Trophoblast cell (in vitro differentiated cells and primary cell): ENCODE measurements around the gene LDLRAD4.

Experiments used
- DNase-seq, 2 donors: peaks; one replicate each; pipeline ENCODE4 v3.0.0-alpha.2; 2016
- H2AFZ ChIP-seq: 2 replicates; pipeline ENCODE4 v1.6.1; 2013; ENCODE audit warnings: low read length, moderate library complexity, mild to moderate bottlenecking; ENCODE audit not compliant: insufficient read depth, poor library complexity
- H2AK5ac ChIP-seq: 2 replicates; pipeline ENCODE4 v1.6.1; 2013; ENCODE audit warnings: mild to moderate bottlenecking, low read length
- H2BK120ac ChIP-seq: 2 replicates; pipeline ENCODE4 v1.6.1; 2013; ENCODE audit warnings: low read length, mild to moderate bottlenecking, moderate library complexity; ENCODE audit not compliant: insufficient read depth, poor library complexity
- H2BK12ac ChIP-seq: 2 replicates; pipeline ENCODE4 v1.6.1; 2013; ENCODE audit warnings: mild to moderate bottlenecking, low read length, moderate library complexity
- H2BK5ac ChIP-seq: 2 replicates; pipeline ENCODE4 v1.6.1; 2013; ENCODE audit warnings: low read length, low read depth, moderate library complexity, mild to moderate bottlenecking; ENCODE audit not compliant: poor library complexity
- H3K14ac ChIP-seq: 2 replicates; pipeline ENCODE4 v1.6.1; 2013; ENCODE audit warnings: mild to moderate bottlenecking, low read length
- H3K18ac ChIP-seq: 2 replicates; pipeline ENCODE4 v1.6.1; 2013; ENCODE audit warnings: mild to moderate bottlenecking, low read length
- H3K23ac ChIP-seq: 2 replicates; pipeline ENCODE4 v1.6.1; 2013; ENCODE audit warnings: low read length
- H3K27ac ChIP-seq: 2 replicates; pipeline ENCODE4 v1.5.1; 2013; ENCODE audit warnings: low read depth, mild to moderate bottlenecking, inconsistent platforms, low read length, moderate library complexity
- H3K27me3 ChIP-seq: 2 replicates; pipeline ENCODE4 v1.6.1; 2013; ENCODE audit warnings: inconsistent platforms, mild to moderate bottlenecking, low read length, moderate library complexity; ENCODE audit not compliant: insufficient read depth
- H3K36me3 ChIP-seq, 2 experiments: 1 replicate in 1 of 2; 2 replicates in 1 of 2; pipeline ENCODE4 v1.6.1; 2013; ENCODE audit warnings: low read length in 2 of 2, mild to moderate bottlenecking in 2 of 2, moderate library complexity in 1 of 2; ENCODE audit not compliant: insufficient read depth in 2 of 2, control insufficient read depth in 1 of 2
- H3K4ac ChIP-seq: 2 replicates; pipeline ENCODE4 v1.6.1; 2013; ENCODE audit warnings: low read depth, mild to moderate bottlenecking, low read length, moderate library complexity
- H3K4me1 ChIP-seq, 2 experiments: 1 replicate in 1 of 2; 2 replicates in 1 of 2; pipeline ENCODE4 v1.6.1; 2013; ENCODE audit warnings: low read length in 2 of 2, mild to moderate bottlenecking in 2 of 2, moderate library complexity in 1 of 2; ENCODE audit not compliant: insufficient read depth in 2 of 2, control insufficient read depth in 1 of 2
- H3K4me2 ChIP-seq: 2 replicates; pipeline ENCODE4 v1.6.1; 2013; ENCODE audit warnings: inconsistent platforms, mild to moderate bottlenecking, low read length, moderate library complexity
- H3K4me3 ChIP-seq: 2 replicates; pipeline ENCODE4 v1.5.1; 2013; ENCODE audit warnings: mild to moderate bottlenecking, low read depth, low read length, inconsistent platforms
- H3K79me1 ChIP-seq: one replicate; pipeline ENCODE4 v1.6.1; 2013; ENCODE audit warnings: low read length
- H3K79me2 ChIP-seq: 2 replicates; pipeline ENCODE4 v1.6.1; 2013; ENCODE audit warnings: low read length, mild to moderate bottlenecking; ENCODE audit not compliant: control insufficient read depth, insufficient read depth, poor library complexity
- H3K9ac ChIP-seq: 2 replicates; pipeline ENCODE4 v1.6.1; 2013; ENCODE audit warnings: mild to moderate bottlenecking, low read length
- H3K9me3 ChIP-seq: 2 replicates; pipeline ENCODE4 v1.6.1; 2013; ENCODE audit warnings: low read depth, mild to moderate bottlenecking, control low read depth, inconsistent platforms, low read length; ENCODE audit not compliant: insufficient read depth
- H4K12ac ChIP-seq: 2 replicates; pipeline ENCODE4 v1.6.1; 2013; ENCODE audit warnings: low read depth, mild to moderate bottlenecking, low read length, moderate library complexity
- H4K8ac ChIP-seq: 2 replicates; pipeline ENCODE4 v1.6.1; 2013; ENCODE audit warnings: low read depth, mild to moderate bottlenecking, low read length, moderate library complexity
- H4K91ac ChIP-seq: one replicate; pipeline ENCODE4 v1.6.1; 2013; ENCODE audit warnings: low read depth, mild to moderate bottlenecking, low read length, moderate library complexity
- WGBS: extraction: QIAGEN DNeasy Blood & Tissue Kit; methylation state at CpG from one replicate; pipeline ENCODE4 v1.1.7; 2013; ENCODE audit warnings: missing lambda C conversion rate; ENCODE audit not compliant: insufficient read length, insufficient coverage; ENCODE audit errors: extremely low coverage; 5-methylcytosine and 5-hydroxymethylcytosine counted together

LDLRAD4 gene

GRCh38 chr18:13658436-13659204 lies 440.1 kb downstream of the LDLRAD4 start:
- no peaks in the 10 kb centered on the region for H3K9me3 ChIP-seq
- H4K12ac ChIP-seq: no peak overlapping the region
- no peak overlapping the region for H3K18ac ChIP-seq
- H3K14ac ChIP-seq: no peak overlapping the region
- H3K79me2 ChIP-seq: no peaks in the 10 kb centered on the region
- H2AK5ac ChIP-seq: no peak overlapping the region
- no peak overlapping the region for H3K23ac ChIP-seq
- no CpG with 5 or more reads among the region's 8 CpGs for WGBS
- no peak overlapping the region for H3K9ac ChIP-seq
- DNase-seq: no peak
- no peak overlapping the region for H2BK120ac ChIP-seq
- no peaks in the 10 kb centered on the region for H3K27me3 ChIP-seq
- H3K4me1 ChIP-seq: peaks cover 2 to 5% of the 10 kb centered on the region in 2 experiments
- H3K4ac ChIP-seq: no peak overlapping the region
- no peak overlapping the region for H3K27ac ChIP-seq
- H3K4me3 ChIP-seq: no peak overlapping the region
- no peaks in the 10 kb centered on the region for H3K36me3 ChIP-seq
- no peak overlapping the region for H2BK12ac ChIP-seq
- H4K91ac ChIP-seq: no peak overlapping the region
- H3K79me1 ChIP-seq: no peaks in the 10 kb centered on the region
- no peak overlapping the region for H2AFZ ChIP-seq
- H3K4me2 ChIP-seq: no peak overlapping the region
- H4K8ac ChIP-seq: no peak overlapping the region
- H2BK5ac ChIP-seq: no peak overlapping the region

- H3K4ac ChIP-seq: no peak overlapping the region
- H3K4me2 ChIP-seq: no peak overlapping the region
- no peaks in the 10 kb centered on the region for H3K4me1 ChIP-seq
- no peak for DNase-seq
- no peak overlapping the region for H2BK120ac ChIP-seq
- H3K36me3 ChIP-seq: peaks cover 1 to 2% of the 10 kb centered on the region in 2 experiments
- WGBS: no CpG with 5 or more reads among the region's 5 CpGs
- no peak overlapping the region for H3K14ac ChIP-seq
- no peak overlapping the region for H2BK5ac ChIP-seq
- H3K79me2 ChIP-seq: no peaks in the 10 kb centered on the region
- H4K91ac ChIP-seq: no peak overlapping the region
- H3K27ac ChIP-seq: no peak overlapping the region
- H3K23ac ChIP-seq: no peak overlapping the region
- no peaks in the 10 kb centered on the region for H3K27me3 ChIP-seq
- H2BK12ac ChIP-seq: no peak overlapping the region
- no peak overlapping the region for H4K12ac ChIP-seq
- no peaks in the 10 kb centered on the region for H3K9me3 ChIP-seq
- no peak overlapping the region for H4K8ac ChIP-seq
- no peak overlapping the region for H3K4me3 ChIP-seq
- H3K79me1 ChIP-seq: no peaks in the 10 kb centered on the region
- H2AFZ ChIP-seq: no peak overlapping the region
- no peak overlapping the region for H2AK5ac ChIP-seq
- no peak overlapping the region for H3K9ac ChIP-seq
- H3K18ac ChIP-seq: no peak overlapping the region
Measured at GRCh38 chr18:13660510-13660909, 441.9 kb downstream of the LDLRAD4 start.

- Histone ChIP-seq H2AFZ (no peak overlapping the region), H3K27ac (no peak overlapping the region), H3K14ac (no peak overlapping the region), H4K8ac (no peak overlapping the region), H3K79me2 (no peaks in the 10 kb centered on the region), H3K18ac (no peak overlapping the region), H3K4ac (no peak overlapping the region), H3K9me3 (no peaks in the 10 kb centered on the region), H3K4me1 (no peaks in the 10 kb centered on the region), H3K4me2 (no peak overlapping the region), H3K36me3 (peaks cover 1 to 2% of the 10 kb centered on the region in 2 experiments), H3K27me3 (no peaks in the 10 kb centered on the region), H2BK12ac (no peak overlapping the region), H3K79me1 (no peaks in the 10 kb centered on the region), H4K12ac (no peak overlapping the region), H2AK5ac (no peak overlapping the region), H3K4me3 (no peak overlapping the region), H4K91ac (no peak overlapping the region), H2BK120ac (no peak overlapping the region), H3K9ac (no peak overlapping the region), H3K23ac (no peak overlapping the region), H2BK5ac (no peak overlapping the region)
- DNase-seq: no peak
- 100% methylated on average over 1 of the region's 8 CpGs for WGBS
Measured at GRCh38 chr18:13661051-13661778, 442.7 kb downstream of the LDLRAD4 start.

- Histone ChIP-seq H3K4me1 (no peaks in the 10 kb centered on the region), H3K36me3 (peaks cover 1 to 2% of the 10 kb centered on the region in 2 experiments), H4K91ac (no peak overlapping the region), H2BK120ac (no peak overlapping the region), H2BK12ac (no peak overlapping the region), H3K4me3 (no peak overlapping the region), H3K9ac (no peak overlapping the region), H3K79me1 (no peaks in the 10 kb centered on the region), H3K14ac (no peak overlapping the region), H3K23ac (no peak overlapping the region), H3K27me3 (no peaks in the 10 kb centered on the region), H2BK5ac (no peak overlapping the region), H3K18ac (no peak overlapping the region), H4K12ac (no peak overlapping the region), H3K79me2 (no peaks in the 10 kb centered on the region), H2AFZ (no peak overlapping the region), H3K4me2 (no peak overlapping the region), H3K27ac (no peak overlapping the region), H3K4ac (no peak overlapping the region), H4K8ac (no peak overlapping the region), H2AK5ac (no peak overlapping the region), H3K9me3 (no peaks in the 10 kb centered on the region)
- no CpG with 5 or more reads among the region's 2 CpGs for WGBS
- DNase-seq: no peak
Measured at GRCh38 chr18:13661779-13662256, 443.3 kb downstream of the LDLRAD4 start.
